Measurements from ENCODE around the gene ARPP21.

The ARPP21 gene

GRCh38 chr3:35748144-35748543 is 108.8 kb downstream of the ARPP21 start:
- no peaks in the 10 kb centered on the region for H3K9me3 ChIP-seq (ENCODE audit: control insufficient read depth, insufficient read depth, low read depth, low read length)
- H3K4me1 ChIP-seq (ENCODE audit: control insufficient read depth, insufficient read depth, low read length) = no peaks in the 10 kb centered on the region
- no peak overlapping the region for H3K27ac ChIP-seq (ENCODE audit: extremely low read depth, low read depth, low read length)
- no peak for TF ChIP-seq ZNF548 (tag by site-specific recombination; IDR thresholded peaks at IDR 0.05)
- TF ChIP-seq PRDM1 (tag by site-specific recombination; IDR thresholded peaks at IDR 0.05) = peak; percentile 90
- TF ChIP-seq ZNF366 (tag by site-specific recombination; conservative IDR thresholded peaks at IDR 0.05) = peak; percentile 76
- H3K4me3 ChIP-seq (ENCODE audit: low read depth, low read length) = no peak overlapping the region
- ChIA-PET POLR2A (no interaction called here), CTCF (no interaction called here)
- no peaks in the 10 kb centered on the region for H3K36me3 ChIP-seq (ENCODE audit: control insufficient read depth in 2 of 2, insufficient read depth in 1 of 2, low read length in 2 of 2)

- H3K36me3 ChIP-seq (ENCODE audit: control insufficient read depth in 2 of 2, insufficient read depth in 1 of 2, low read length in 2 of 2) = no peaks in the 10 kb centered on the region
- H3K4me1 ChIP-seq (ENCODE audit: control insufficient read depth, insufficient read depth, low read length) = no peaks in the 10 kb centered on the region
- H3K27ac ChIP-seq (ENCODE audit: extremely low read depth, low read depth, low read length) = no peak overlapping the region
- H3K4me3 ChIP-seq (ENCODE audit: low read depth, low read length) = no peak overlapping the region
- ChIA-PET CTCF (interaction anchor here (0.7 kb wide), 1 partner anchor 79 kb away, joined by 3 read pairs; no protein-coding TSS in a partner anchor), POLR2A (no interaction called here)
- no peak for TF ChIP-seq YY2 (tag by site-specific recombination; IDR thresholded peaks at IDR 0.05)
- no peak for TF ChIP-seq ZNF501 (tag by site-specific recombination; IDR thresholded peaks at IDR 0.05)
- TF ChIP-seq ZNF76 (tag by site-specific recombination; IDR thresholded peaks at IDR 0.05; ENCODE audit: borderline replicate concordance, low read depth) = no peak
- TF ChIP-seq ZNF785 (tag by site-specific recombination; IDR thresholded peaks at IDR 0.05) = no peak
- TF ChIP-seq ZNF510 (tag by site-specific recombination; IDR thresholded peaks at IDR 0.05; ENCODE audit: insufficient replicate concordance) = no peak
- TF ChIP-seq ZNF19 (tag by site-specific recombination; IDR thresholded peaks at IDR 0.05; ENCODE audit: low read depth) = no peak
- TF ChIP-seq ZNF777 (tag by site-specific recombination; IDR thresholded peaks at IDR 0.05; ENCODE audit: borderline replicate concordance) = no peak
- H3K9me3 ChIP-seq (ENCODE audit: control insufficient read depth, insufficient read depth, low read depth, low read length) = no peaks in the 10 kb centered on the region
These were observed 111.9 kb downstream of the ARPP21 start for GRCh38 chr3:35751207-35751606.

- Histone ChIP-seq H3K27ac (ENCODE audit: extremely low read depth, low read depth, low read length) (no peak overlapping the region), H3K4me3 (ENCODE audit: low read depth, low read length) (no peak overlapping the region), H3K4me1 (ENCODE audit: control insufficient read depth, insufficient read depth, low read length) (no peaks in the 10 kb centered on the region), H3K36me3 (ENCODE audit: control insufficient read depth in 2 of 2, insufficient read depth in 1 of 2, low read length in 2 of 2) (no peaks in the 10 kb centered on the region), H3K9me3 (ENCODE audit: control insufficient read depth, insufficient read depth, low read depth, low read length) (no peaks in the 10 kb centered on the region)
- CTCF ChIA-PET = no interaction called here
- POLR2A ChIA-PET = no interaction called here
- TF ChIP-seq ZBTB17 (tag by site-specific recombination; IDR thresholded peaks at IDR 0.05) (no peak), ZNF140 (tag by site-specific recombination; IDR thresholded peaks at IDR 0.05) (no peak), ZNF670 (tag by site-specific recombination; IDR thresholded peaks at IDR 0.05; ENCODE audit: low read depth) (no peak), REPIN1 (tag by site-specific recombination; IDR thresholded peaks at IDR 0.05; ENCODE audit: low read depth) (no peak), ZNF544 (tag by site-specific recombination; IDR thresholded peaks at IDR 0.05) (no peak), ZNF677 (tag by site-specific recombination; IDR thresholded peaks at IDR 0.05) (no peak), ZNF548 (tag by site-specific recombination; IDR thresholded peaks at IDR 0.05) (no peak), ZNF324 (tag by site-specific recombination; IDR thresholded peaks at IDR 0.05) (no peak), ZNF350 (tag by site-specific recombination; IDR thresholded peaks at IDR 0.05) (no peak), ZNF148 (tag by site-specific recombination; IDR thresholded peaks at IDR 0.05; ENCODE audit: borderline replicate concordance) (no peak), ZNF184 (tag by site-specific recombination; IDR thresholded peaks at IDR 0.05) (no peak), ZNF707 (tag by site-specific recombination; IDR thresholded peaks at IDR 0.05) (no peak), ZSCAN30 (tag by site-specific recombination; IDR thresholded peaks at IDR 0.05) (no peak), KLF1 (tag by site-specific recombination; IDR thresholded peaks at IDR 0.05) (no peak)
These were observed 118.8 kb downstream of the ARPP21 start for GRCh38 chr3:35757991-35758757.
